HEK293 (cell line): ENCODE data around the gene ZSWIM7.

Experiments used
- CTCF ChIA-PET: fragments of 350-600 bp; formaldehyde crosslinking; extraction: SDS; loops from one replicate; lab custom pipeline; 2021; ENCODE audit warnings: antibody characterized with exemption; lab: Yijun Ruan, JAX
- POLR2A ChIA-PET: fragments of 300-600 bp; formaldehyde crosslinking; extraction: SDS; loops from one replicate; lab custom pipeline; 2020; ENCODE audit warnings: antibody characterized with exemption, inconsistent platforms; lab: Yijun Ruan, JAX
- H3K27ac ChIP-seq: fragments of 200-500 bp; sonication (Bioruptor generic); 2 replicates; pipeline ENCODE4 v1.5.1; 2014; ENCODE audit warnings: low read depth, low read length, control low read depth, inconsistent platforms; ENCODE audit errors: extremely low read depth
- H3K36me3 ChIP-seq, 2 experiments: fragments of 200-500 bp in 1 of 2; sonication (Bioruptor generic) in 1 of 2; 1 replicate in 1 of 2; 2 replicates in 1 of 2; pipeline ENCODE4 v1.5.1; 2014 to 2017; ENCODE audit warnings: inconsistent platforms in 2 of 2, low read length in 2 of 2; ENCODE audit not compliant: control insufficient read depth in 2 of 2, insufficient read depth in 1 of 2
- H3K4me1 ChIP-seq: fragments of 200-500 bp; sonication (Bioruptor generic); 2 replicates; pipeline ENCODE4 v1.5.1; 2014; ENCODE audit warnings: mild to moderate bottlenecking, low read length, inconsistent platforms; ENCODE audit not compliant: control insufficient read depth, insufficient read depth
- H3K4me3 ChIP-seq: 2 replicates; pipeline ENCODE4 v1.5.1; 2011; ENCODE audit warnings: low read depth, mild to moderate bottlenecking, control low read depth, low read length, moderate library complexity
- H3K9me3 ChIP-seq: fragments of 200-500 bp; sonication (Bioruptor generic); 2 replicates; pipeline ENCODE4 v1.5.1; 2014; ENCODE audit warnings: low read depth, low read length, inconsistent platforms; ENCODE audit not compliant: control insufficient read depth, insufficient read depth
- KLF16 ChIP-seq: fragments of 450-650 bp; formaldehyde crosslinking; IDR thresholded peaks from 2 replicates; pipeline ENCODE4 v1.5.1; 2017; ENCODE audit warnings: missing biosample characterization, missing genetic modification characterization
- MYNN ChIP-seq: fragments of 450-650 bp; formaldehyde crosslinking; IDR thresholded peaks from 2 replicates; pipeline ENCODE4 v1.5.1; 2016; ENCODE audit warnings: missing biosample characterization, missing genetic modification characterization, borderline replicate concordance
- PRDM1 ChIP-seq: fragments of 450-650 bp; formaldehyde crosslinking; IDR thresholded peaks from 2 replicates; pipeline ENCODE4; 2016; ENCODE audit warnings: missing biosample characterization, missing genetic modification characterization
- SCRT1 ChIP-seq: fragments of 450-650 bp; formaldehyde crosslinking; IDR thresholded peaks from 2 replicates; pipeline ENCODE4 v1.5.1; 2016; ENCODE audit warnings: missing biosample characterization, missing genetic modification characterization, borderline replicate concordance
- SCRT2 ChIP-seq: fragments of 450-650 bp; formaldehyde crosslinking; IDR thresholded peaks from 2 replicates; pipeline ENCODE4 v1.5.1; 2016; ENCODE audit warnings: missing biosample characterization, missing genetic modification characterization
- TRIM28 ChIP-seq: IDR thresholded peaks from 2 replicates; pipeline ENCODE4 v1.6.1; 2011; ENCODE audit warnings: low read length, control low read depth, borderline replicate concordance
- ZFP41 ChIP-seq: fragments of 450-650 bp; formaldehyde crosslinking; IDR thresholded peaks from 2 replicates; pipeline ENCODE4 v1.5.1; 2016; ENCODE audit warnings: missing biosample characterization, missing genetic modification characterization, borderline replicate concordance
- ZIC2 ChIP-seq: fragments of 450-650 bp; formaldehyde crosslinking; IDR thresholded peaks from 2 replicates; pipeline ENCODE4 v1.5.1; 2016; ENCODE audit warnings: missing biosample characterization, missing genetic modification characterization
- ZNF175 ChIP-seq: fragments of 450-650 bp; formaldehyde crosslinking; IDR thresholded peaks from 2 replicates; pipeline ENCODE4 v1.5.1; 2016; ENCODE audit warnings: missing biosample characterization, missing genetic modification characterization
- ZNF266 ChIP-seq: fragments of 450-650 bp; formaldehyde crosslinking; IDR thresholded peaks from 2 replicates; pipeline ENCODE4 v1.5.1; 2016; ENCODE audit warnings: missing biosample characterization, missing genetic modification characterization, low read depth
- ZNF350 ChIP-seq: fragments of 450-650 bp; formaldehyde crosslinking; IDR thresholded peaks from 2 replicates; pipeline ENCODE4 v1.5.0; 2017; ENCODE audit warnings: missing biosample characterization, mild to moderate bottlenecking, missing genetic modification characterization
- ZNF354C ChIP-seq: fragments of 450-650 bp; formaldehyde crosslinking; IDR thresholded peaks from 2 replicates; pipeline ENCODE4 v1.5.1; 2016; ENCODE audit warnings: missing biosample characterization, missing genetic modification characterization, low read depth, borderline replicate concordance
- ZNF423 ChIP-seq: fragments of 450-650 bp; formaldehyde crosslinking; IDR thresholded peaks from 2 replicates; pipeline ENCODE4 v1.5.1; 2016; ENCODE audit warnings: missing biosample characterization, missing genetic modification characterization
- ZNF747 ChIP-seq: fragments of 450-650 bp; formaldehyde crosslinking; IDR thresholded peaks from 2 replicates; pipeline ENCODE4 v1.5.1; 2016; ENCODE audit warnings: missing biosample characterization, missing genetic modification characterization
- TF ChIP-seq, protein P1 (sequence below): sonication (generic); formaldehyde crosslinking; IDR thresholded peaks from 2 replicates; pipeline ENCODE4 v1.8.1; 2022; ENCODE audit warnings: mild to moderate bottlenecking, moderate library complexity, missing genetic modification reagents
- TF ChIP-seq, protein P2 (sequence below): fragments of 450-650 bp; formaldehyde crosslinking; IDR thresholded peaks from 2 replicates; pipeline ENCODE4 v1.5.1; 2016; ENCODE audit warnings: missing biosample characterization, missing genetic modification characterization
- TF ChIP-seq, protein P3 (sequence below): fragments of 450-650 bp; formaldehyde crosslinking; IDR thresholded peaks from 2 replicates; pipeline ENCODE4 v1.5.1; 2017; ENCODE audit warnings: missing biosample characterization, missing genetic modification characterization

ZSWIM7 gene

DNA sequence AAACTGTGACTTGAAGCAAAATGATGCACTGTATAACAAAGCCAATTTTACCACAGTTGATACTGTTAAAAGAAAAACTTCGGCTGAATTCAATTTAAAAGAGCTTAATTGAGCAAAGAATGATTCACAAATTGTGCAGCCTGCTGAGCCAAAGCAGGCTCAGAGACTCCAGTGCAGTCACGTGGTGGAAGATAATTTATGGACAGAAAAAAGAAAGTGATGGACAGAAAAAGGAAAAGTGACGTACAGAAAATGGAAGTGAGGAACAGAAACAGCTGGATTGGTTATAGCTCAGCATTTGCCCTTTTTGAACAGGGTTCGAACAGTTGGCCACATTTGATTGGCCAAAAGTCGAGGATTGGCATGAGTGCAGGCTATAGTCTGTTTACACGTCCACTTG, 25.7 kb downstream of the ZSWIM7 start:
- POLR2A ChIA-PET = interaction anchor here (0.8 kb wide), 1 partner anchor 10 kb away, joined by 3 read pairs; no protein-coding TSS in a partner anchor
- H3K27ac ChIP-seq = no peak overlapping the region
- TF ChIP-seq ZNF354C = no peak
- TF ChIP-seq ZIC2 (tag by site-specific recombination) = no peak
- TF ChIP-seq ZNF423 (tag by site-specific recombination) = no peak
- peak; percentile 65 for TF ChIP-seq PRDM1 (tag by site-specific recombination)
- TF ChIP-seq ZNF266 (tag by site-specific recombination) = no peak
- TF ChIP-seq, protein P1, sequence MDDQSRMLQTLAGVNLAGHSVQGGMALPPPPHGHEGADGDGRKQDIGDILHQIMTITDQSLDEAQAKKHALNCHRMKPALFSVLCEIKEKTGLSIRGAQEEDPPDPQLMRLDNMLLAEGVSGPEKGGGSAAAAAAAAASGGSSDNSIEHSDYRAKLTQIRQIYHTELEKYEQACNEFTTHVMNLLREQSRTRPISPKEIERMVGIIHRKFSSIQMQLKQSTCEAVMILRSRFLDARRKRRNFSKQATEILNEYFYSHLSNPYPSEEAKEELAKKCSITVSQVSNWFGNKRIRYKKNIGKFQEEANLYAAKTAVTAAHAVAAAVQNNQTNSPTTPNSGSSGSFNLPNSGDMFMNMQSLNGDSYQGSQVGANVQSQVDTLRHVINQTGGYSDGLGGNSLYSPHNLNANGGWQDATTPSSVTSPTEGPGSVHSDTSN = no peak
- H3K9me3 ChIP-seq = no peaks in the 10 kb centered on the region
- CTCF ChIA-PET = no interaction called here
- no peaks in the 10 kb centered on the region for H3K4me1 ChIP-seq
- no peak overlapping the region for H3K4me3 ChIP-seq
- peaks cover 4 to 34% of the 10 kb centered on the region in 2 experiments for H3K36me3 ChIP-seq

DNA sequence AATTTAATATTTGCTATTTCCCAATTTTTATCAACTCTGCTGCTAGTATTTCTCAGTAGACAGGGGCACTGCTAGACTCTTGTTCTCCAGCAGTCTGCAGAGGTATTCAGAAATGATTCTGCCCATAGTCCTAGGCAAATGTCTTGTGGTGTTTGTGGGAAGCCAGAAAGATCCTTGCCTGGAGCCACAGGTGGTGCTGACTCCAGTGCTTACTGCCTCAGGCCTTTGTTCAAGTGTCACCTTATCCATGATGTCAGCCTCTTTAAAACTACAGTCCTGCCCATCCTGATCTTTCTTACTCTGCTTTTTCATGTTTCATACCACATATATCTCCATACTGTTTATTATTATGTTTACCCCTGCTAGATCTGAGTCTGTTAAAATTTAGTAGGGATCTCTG, 26.5 kb downstream of the ZSWIM7 start:
- Histone ChIP-seq H3K36me3 (peaks cover 4 to 29% of the 10 kb centered on the region in 2 experiments), H3K4me1 (no peaks in the 10 kb centered on the region), H3K4me3 (no peak overlapping the region), H3K9me3 (no peaks in the 10 kb centered on the region), H3K27ac (no peak overlapping the region)
- peak; percentile 81 for TF ChIP-seq SCRT1 (tag by site-specific recombination)
- TF ChIP-seq ZFP41 (tag by site-specific recombination) = no peak
- TF ChIP-seq SCRT2 (tag by site-specific recombination) = peak; percentile 97
- no peak for TF ChIP-seq MYNN (tag by site-specific recombination)
- CTCF ChIA-PET = no interaction called here
- POLR2A ChIA-PET = no interaction called here

DNA sequence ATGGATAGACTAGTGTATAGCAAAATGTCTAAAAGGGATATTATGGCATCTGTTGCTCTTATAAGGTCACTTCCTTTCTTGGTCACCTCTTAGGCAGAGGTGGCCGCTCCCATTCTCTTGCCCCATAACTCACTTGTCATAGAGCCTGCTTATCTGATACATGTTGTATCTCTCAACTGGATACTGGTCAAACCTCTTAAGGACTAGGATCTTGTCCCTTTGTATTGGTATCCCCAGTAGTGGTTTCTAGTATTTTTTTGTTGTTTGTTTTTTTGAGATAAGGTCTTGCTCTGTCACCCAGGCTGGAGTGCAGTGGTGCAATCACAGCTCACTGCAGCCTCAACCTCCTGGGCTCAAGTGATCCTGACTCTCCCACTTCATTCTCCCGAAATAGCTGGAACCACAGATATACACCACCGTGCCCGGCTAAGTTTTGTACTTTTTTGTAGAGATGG, 27.0 kb downstream of the ZSWIM7 start:
- Histone ChIP-seq H3K4me3 (no peak overlapping the region), H3K36me3 (peaks cover 3 to 24% of the 10 kb centered on the region in 2 experiments), H3K9me3 (no peaks in the 10 kb centered on the region), H3K4me1 (no peaks in the 10 kb centered on the region)
- CTCF ChIA-PET = no interaction called here
- TF ChIP-seq TRIM28 = peak; percentile 53; the same call in 1 of the 2 replicates
- TF ChIP-seq, protein P2, sequence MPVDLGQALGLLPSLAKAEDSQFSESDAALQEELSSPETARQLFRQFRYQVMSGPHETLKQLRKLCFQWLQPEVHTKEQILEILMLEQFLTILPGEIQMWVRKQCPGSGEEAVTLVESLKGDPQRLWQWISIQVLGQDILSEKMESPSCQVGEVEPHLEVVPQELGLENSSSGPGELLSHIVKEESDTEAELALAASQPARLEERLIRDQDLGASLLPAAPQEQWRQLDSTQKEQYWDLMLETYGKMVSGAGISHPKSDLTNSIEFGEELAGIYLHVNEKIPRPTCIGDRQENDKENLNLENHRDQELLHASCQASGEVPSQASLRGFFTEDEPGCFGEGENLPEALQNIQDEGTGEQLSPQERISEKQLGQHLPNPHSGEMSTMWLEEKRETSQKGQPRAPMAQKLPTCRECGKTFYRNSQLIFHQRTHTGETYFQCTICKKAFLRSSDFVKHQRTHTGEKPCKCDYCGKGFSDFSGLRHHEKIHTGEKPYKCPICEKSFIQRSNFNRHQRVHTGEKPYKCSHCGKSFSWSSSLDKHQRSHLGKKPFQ = no peak
- TF ChIP-seq, all 188 proteins: peak for 1
- POLR2A ChIA-PET = no interaction called here
- H3K27ac ChIP-seq = no peak overlapping the region

DNA sequence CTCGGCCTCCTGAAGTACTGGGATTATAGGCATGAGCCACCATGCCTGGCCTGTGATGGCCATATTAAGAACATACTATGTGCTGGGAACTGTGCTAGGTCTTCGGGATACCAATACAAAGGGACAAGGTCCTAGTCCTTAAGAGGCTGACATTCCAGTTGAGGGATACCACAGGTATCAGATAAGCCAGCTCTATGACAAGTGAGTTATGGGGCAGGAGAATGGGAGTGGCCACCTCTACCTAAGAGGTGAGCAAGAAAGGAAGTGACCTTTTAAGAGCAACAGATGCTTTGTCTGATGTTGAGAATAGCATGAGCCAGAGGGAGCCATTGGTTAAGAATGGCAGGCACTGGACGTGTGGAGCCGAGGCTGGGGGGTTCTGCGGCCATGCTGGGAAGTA, 27.6 kb downstream of the ZSWIM7 start:
- H3K9me3 ChIP-seq = no peaks in the 10 kb centered on the region
- ChIA-PET POLR2A (no interaction called here), CTCF (no interaction called here)
- H3K36me3 ChIP-seq = peaks cover 4 to 17% of the 10 kb centered on the region in 2 experiments
- no peak overlapping the region for H3K4me3 ChIP-seq
- peaks cover 3% of the 10 kb centered on the region for H3K4me1 ChIP-seq
- no peak overlapping the region for H3K27ac ChIP-seq
- TF ChIP-seq ZNF350 (tag by site-specific recombination) (no peak), KLF16 (tag by site-specific recombination) (no peak), ZNF747 (no peak), ZNF175 (tag by site-specific recombination) (no peak)
- TF ChIP-seq, protein P3, sequence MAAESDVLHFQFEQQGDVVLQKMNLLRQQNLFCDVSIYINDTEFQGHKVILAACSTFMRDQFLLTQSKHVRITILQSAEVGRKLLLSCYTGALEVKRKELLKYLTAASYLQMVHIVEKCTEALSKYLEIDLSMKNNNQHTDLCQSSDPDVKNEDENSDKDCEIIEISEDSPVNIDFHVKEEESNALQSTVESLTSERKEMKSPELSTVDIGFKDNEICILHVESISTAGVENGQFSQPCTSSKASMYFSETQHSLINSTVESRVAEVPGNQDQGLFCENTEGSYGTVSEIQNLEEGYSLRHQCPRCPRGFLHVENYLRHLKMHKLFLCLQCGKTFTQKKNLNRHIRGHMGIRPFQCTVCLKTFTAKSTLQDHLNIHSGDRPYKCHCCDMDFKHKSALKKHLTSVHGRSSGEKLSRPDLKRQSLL (tag by site-specific recombination) = no peak
